Measurements from ENCODE around the gene KIDINS220.
A peak's percentile ranks its signal among the peaks of the same experiment; 100 is the strongest.

Gene KIDINS220

DNA sequence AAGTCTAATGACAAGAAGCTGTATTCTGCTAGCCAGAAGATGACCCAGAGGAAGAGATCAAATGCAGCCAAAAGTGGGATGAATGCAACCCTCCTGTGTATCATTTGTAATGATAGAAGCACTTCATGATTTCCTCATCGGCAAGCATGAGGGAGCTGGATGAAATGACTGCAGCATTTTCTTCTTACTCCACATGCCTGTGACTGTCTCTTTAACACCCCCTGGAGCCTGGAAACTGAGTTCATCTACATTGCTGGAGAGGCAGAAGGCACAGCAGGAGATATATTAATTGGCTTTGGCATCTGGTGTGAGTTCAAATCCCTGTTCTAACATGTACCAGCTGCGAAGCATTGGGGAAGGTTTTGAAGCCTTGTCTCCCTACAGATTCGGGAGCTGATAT lies 117.9 kb downstream of the KIDINS220 start:
- H3K79me1 ChIP-seq (replicated peaks; ENCODE audit: low read length, poor library complexity, severe bottlenecking), result no peaks in the 10 kb centered on the region
- no peak overlapping the region for H3K4ac ChIP-seq (ENCODE audit: low read depth in 1 of 2, low read length in 2 of 2)
- H4K91ac ChIP-seq (ENCODE audit: low read length), result no peak overlapping the region
- H2AFZ ChIP-seq (ENCODE audit: low read depth, low read length), result no peak overlapping the region
- H3K4me3 ChIP-seq (ENCODE audit: insufficient read depth in 1 of 2, low read depth in 1 of 2, low read length in 2 of 2), result no peak overlapping the region
- no peaks in the 10 kb centered on the region for H3K27me3 ChIP-seq (ENCODE audit: control insufficient read depth in 1 of 2, insufficient read depth in 1 of 2, low read length in 2 of 2)
- no peak overlapping the region for H4K8ac ChIP-seq (ENCODE audit: low read length)
- H2AK5ac ChIP-seq (ENCODE audit: low read length, severe bottlenecking), result no peak overlapping the region
- 95% methylated on average over 3 of the region's 3 CpGs for WGBS
- H3K9me3 ChIP-seq (ENCODE audit: control insufficient read depth, low read length), result peaks cover 3% of the 10 kb centered on the region
- H3K9ac ChIP-seq (ENCODE audit: low read length), result peak overlapping the region; percentile 51
- H3K18ac ChIP-seq (ENCODE audit: low read depth in 1 of 2, low read length in 2 of 2), result no peak overlapping the region
- no peak overlapping the region for H2BK12ac ChIP-seq (ENCODE audit: low read length in 2 of 2)
- no peaks in the 10 kb centered on the region for H3K36me3 ChIP-seq (ENCODE audit: control insufficient read depth in 1 of 2, insufficient read depth in 2 of 2, low read depth in 1 of 2, low read length in 2 of 2)
- no peak overlapping the region for H2BK120ac ChIP-seq (ENCODE audit: low read depth, low read length)
- no peak overlapping the region for H3K4me2 ChIP-seq (ENCODE audit: low read length, poor library complexity, severe bottlenecking)
- no peak overlapping the region for H3K27ac ChIP-seq (ENCODE audit: low read length, poor library complexity, severe bottlenecking)
- H2BK5ac ChIP-seq (ENCODE audit: low read depth, low read length, poor library complexity, severe bottlenecking), result no peak overlapping the region
- H3K14ac ChIP-seq (ENCODE audit: low read length in 2 of 2), result no peak overlapping the region
- peaks cover 5% of the 10 kb centered on the region for H3K4me1 ChIP-seq (ENCODE audit: control insufficient read depth, insufficient read depth, low read depth, low read length)
- no peak overlapping the region for H3K23ac ChIP-seq (ENCODE audit: low read length in 2 of 2)
- no peak overlapping the region for H2BK15ac ChIP-seq (ENCODE audit: low read depth, poor library complexity, severe bottlenecking)
- DNase-seq, result no peak

DNA sequence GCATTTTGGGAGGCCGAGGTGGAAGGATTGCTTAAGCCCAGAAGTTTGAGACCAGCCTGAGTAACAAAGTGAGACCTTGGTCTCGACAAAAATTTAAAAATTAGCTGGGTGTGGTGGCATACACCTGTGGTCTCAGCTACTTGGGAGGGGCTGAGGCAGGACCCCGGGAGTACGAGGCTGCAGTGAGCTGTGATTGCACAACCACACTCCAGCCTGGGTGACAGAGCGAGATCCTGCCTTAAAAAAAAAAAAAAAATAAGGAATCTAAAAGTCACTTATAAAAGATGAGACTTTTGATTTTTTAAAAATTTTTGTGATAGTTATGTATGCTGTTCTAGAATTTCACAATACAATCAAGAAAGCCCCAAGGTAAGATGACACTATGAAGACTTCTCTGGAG lies 122.4 kb downstream of the KIDINS220 start:
- WGBS, result 92% methylated on average over 4 of the region's 5 CpGs
- no peak overlapping the region for H2AFZ ChIP-seq (ENCODE audit: low read depth, low read length)
- no peak overlapping the region for H2BK15ac ChIP-seq (ENCODE audit: low read depth, poor library complexity, severe bottlenecking)
- no peaks in the 10 kb centered on the region for H3K4me1 ChIP-seq (ENCODE audit: control insufficient read depth, insufficient read depth, low read depth, low read length)
- no peak for DNase-seq
- H3K36me3 ChIP-seq (ENCODE audit: control insufficient read depth in 1 of 2, insufficient read depth in 2 of 2, low read depth in 1 of 2, low read length in 2 of 2), result no peaks in the 10 kb centered on the region
- H3K23ac ChIP-seq (ENCODE audit: low read length in 2 of 2), result no peak overlapping the region
- no peak overlapping the region for H4K8ac ChIP-seq (ENCODE audit: low read length)
- no peak overlapping the region for H2BK120ac ChIP-seq (ENCODE audit: low read depth, low read length)
- no peaks in the 10 kb centered on the region for H3K27me3 ChIP-seq (ENCODE audit: control insufficient read depth in 1 of 2, insufficient read depth in 1 of 2, low read length in 2 of 2)
- no peaks in the 10 kb centered on the region for H3K79me1 ChIP-seq (replicated peaks; ENCODE audit: low read length, poor library complexity, severe bottlenecking)
- H3K4me3 ChIP-seq (ENCODE audit: insufficient read depth in 1 of 2, low read depth in 1 of 2, low read length in 2 of 2), result no peak overlapping the region
- no peak overlapping the region for H2AK5ac ChIP-seq (ENCODE audit: low read length, severe bottlenecking)
- H3K9ac ChIP-seq (ENCODE audit: low read length), result no peak overlapping the region
- no peak overlapping the region for H3K18ac ChIP-seq (ENCODE audit: low read depth in 1 of 2, low read length in 2 of 2)
- no peak overlapping the region for H3K27ac ChIP-seq (ENCODE audit: low read length, poor library complexity, severe bottlenecking)
- H3K9me3 ChIP-seq (ENCODE audit: control insufficient read depth, low read length), result peaks cover 3% of the 10 kb centered on the region
- H4K91ac ChIP-seq (ENCODE audit: low read length), result no peak overlapping the region
- no peak overlapping the region for H3K4ac ChIP-seq (ENCODE audit: low read depth in 1 of 2, low read length in 2 of 2)
- no peak overlapping the region for H2BK5ac ChIP-seq (ENCODE audit: low read depth, low read length, poor library complexity, severe bottlenecking)
- no peak overlapping the region for H3K14ac ChIP-seq (ENCODE audit: low read length in 2 of 2)
- H2BK12ac ChIP-seq (ENCODE audit: low read length in 2 of 2), result no peak overlapping the region
- H3K4me2 ChIP-seq (ENCODE audit: low read length, poor library complexity, severe bottlenecking), result no peak overlapping the region

DNA sequence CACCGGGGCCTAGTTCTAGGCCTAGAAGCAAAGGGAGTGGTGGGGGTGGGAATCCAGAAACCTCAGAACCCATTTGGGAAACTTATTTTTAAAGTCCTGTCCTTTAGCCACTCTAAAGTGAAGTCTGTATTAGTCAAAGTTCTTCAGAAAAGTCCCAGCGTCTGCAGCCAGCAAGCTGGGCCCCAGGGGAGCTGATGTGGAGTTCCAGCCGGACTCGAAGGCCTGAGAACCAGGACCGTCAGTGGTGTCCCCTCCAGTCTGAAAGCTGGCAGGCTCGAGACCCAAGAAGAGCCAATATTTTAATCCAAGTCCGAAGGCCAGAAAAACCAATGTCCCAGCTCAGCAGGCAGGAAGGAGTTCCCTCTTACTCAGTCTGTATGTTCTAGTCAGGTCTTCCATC lies 123.1 kb downstream of the KIDINS220 start:
- H3K9me3 ChIP-seq (ENCODE audit: control insufficient read depth, low read length), result peaks cover 3% of the 10 kb centered on the region
- no peak overlapping the region for H2BK120ac ChIP-seq (ENCODE audit: low read depth, low read length)
- H2BK5ac ChIP-seq (ENCODE audit: low read depth, low read length, poor library complexity, severe bottlenecking), result no peak overlapping the region
- H3K79me1 ChIP-seq (replicated peaks; ENCODE audit: low read length, poor library complexity, severe bottlenecking), result no peaks in the 10 kb centered on the region
- no peaks in the 10 kb centered on the region for H3K36me3 ChIP-seq (ENCODE audit: control insufficient read depth in 1 of 2, insufficient read depth in 2 of 2, low read depth in 1 of 2, low read length in 2 of 2)
- H3K14ac ChIP-seq (ENCODE audit: low read length in 2 of 2), result no peak overlapping the region
- no peak overlapping the region for H2BK15ac ChIP-seq (ENCODE audit: low read depth, poor library complexity, severe bottlenecking)
- DNase-seq, result no peak
- no peak overlapping the region for H3K4ac ChIP-seq (ENCODE audit: low read depth in 1 of 2, low read length in 2 of 2)
- H4K8ac ChIP-seq (ENCODE audit: low read length), result no peak overlapping the region
- whole genome bisulfite sequencing, result 80% methylated on average over 7 of the region's 7 CpGs
- no peak overlapping the region for H3K4me3 ChIP-seq (ENCODE audit: insufficient read depth in 1 of 2, low read depth in 1 of 2, low read length in 2 of 2)
- no peak overlapping the region for H4K91ac ChIP-seq (ENCODE audit: low read length)
- no peak overlapping the region for H3K23ac ChIP-seq (ENCODE audit: low read length in 2 of 2)
- no peak overlapping the region for H3K27ac ChIP-seq (ENCODE audit: low read length, poor library complexity, severe bottlenecking)
- no peak overlapping the region for H2AK5ac ChIP-seq (ENCODE audit: low read length, severe bottlenecking)
- H3K4me2 ChIP-seq (ENCODE audit: low read length, poor library complexity, severe bottlenecking), result no peak overlapping the region
- no peak overlapping the region for H3K9ac ChIP-seq (ENCODE audit: low read length)
- no peak overlapping the region for H3K18ac ChIP-seq (ENCODE audit: low read depth in 1 of 2, low read length in 2 of 2)
- no peaks in the 10 kb centered on the region for H3K27me3 ChIP-seq (ENCODE audit: control insufficient read depth in 1 of 2, insufficient read depth in 1 of 2, low read length in 2 of 2)
- no peaks in the 10 kb centered on the region for H3K4me1 ChIP-seq (ENCODE audit: control insufficient read depth, insufficient read depth, low read depth, low read length)
- H2BK12ac ChIP-seq (ENCODE audit: low read length in 2 of 2), result no peak overlapping the region
- H2AFZ ChIP-seq (ENCODE audit: low read depth, low read length), result no peak overlapping the region

DNA sequence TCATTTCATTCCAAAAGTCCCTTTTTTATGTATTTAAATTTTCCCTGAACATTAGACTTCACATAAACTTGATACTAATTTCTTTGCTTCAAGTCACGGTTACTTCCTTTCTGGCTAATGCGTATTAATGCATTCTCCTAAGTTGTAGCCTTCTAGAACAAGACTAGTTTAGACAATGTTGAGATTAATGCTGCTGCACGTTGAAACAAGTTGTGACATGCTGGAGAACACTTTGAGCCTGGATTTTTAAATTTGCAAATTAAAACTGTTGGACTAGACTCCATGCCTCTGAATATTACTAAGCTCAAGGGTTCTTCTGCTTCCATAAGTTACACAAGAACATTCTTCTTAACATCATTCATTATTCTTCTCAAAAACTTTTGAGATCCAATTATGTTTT lies 126.5 kb downstream of the KIDINS220 start:
- no peak overlapping the region for H2BK5ac ChIP-seq (ENCODE audit: low read depth, low read length, poor library complexity, severe bottlenecking)
- no peak for DNase-seq
- H2BK12ac ChIP-seq (ENCODE audit: low read length in 2 of 2), result no peak overlapping the region
- H3K18ac ChIP-seq (ENCODE audit: low read depth in 1 of 2, low read length in 2 of 2), result no peak overlapping the region
- H3K14ac ChIP-seq (ENCODE audit: low read length in 2 of 2), result no peak overlapping the region
- no peak overlapping the region for H3K4me2 ChIP-seq (ENCODE audit: low read length, poor library complexity, severe bottlenecking)
- no peak overlapping the region for H2AFZ ChIP-seq (ENCODE audit: low read depth, low read length)
- H3K27ac ChIP-seq (ENCODE audit: low read length, poor library complexity, severe bottlenecking), result no peak overlapping the region
- H3K4ac ChIP-seq (ENCODE audit: low read depth in 1 of 2, low read length in 2 of 2), result no peak overlapping the region
- H3K23ac ChIP-seq (ENCODE audit: low read length in 2 of 2), result no peak overlapping the region
- WGBS, result 86% methylated on average over 3 of the region's 3 CpGs
- H3K79me1 ChIP-seq (replicated peaks; ENCODE audit: low read length, poor library complexity, severe bottlenecking), result no peaks in the 10 kb centered on the region
- H3K4me3 ChIP-seq (ENCODE audit: insufficient read depth in 1 of 2, low read depth in 1 of 2, low read length in 2 of 2), result no peak overlapping the region
- no peak overlapping the region for H3K9ac ChIP-seq (ENCODE audit: low read length)
- no peaks in the 10 kb centered on the region for H3K36me3 ChIP-seq (ENCODE audit: control insufficient read depth in 1 of 2, insufficient read depth in 2 of 2, low read depth in 1 of 2, low read length in 2 of 2)
- no peaks in the 10 kb centered on the region for H3K9me3 ChIP-seq (ENCODE audit: control insufficient read depth, low read length)
- H3K27me3 ChIP-seq (ENCODE audit: control insufficient read depth in 1 of 2, insufficient read depth in 1 of 2, low read length in 2 of 2), result no peaks in the 10 kb centered on the region
- H4K8ac ChIP-seq (ENCODE audit: low read length), result no peak overlapping the region
- no peaks in the 10 kb centered on the region for H3K4me1 ChIP-seq (ENCODE audit: control insufficient read depth, insufficient read depth, low read depth, low read length)
- no peak overlapping the region for H2BK120ac ChIP-seq (ENCODE audit: low read depth, low read length)
- H4K91ac ChIP-seq (ENCODE audit: low read length), result no peak overlapping the region
- no peak overlapping the region for H2BK15ac ChIP-seq (ENCODE audit: low read depth, poor library complexity, severe bottlenecking)
- H2AK5ac ChIP-seq (ENCODE audit: low read length, severe bottlenecking), result no peak overlapping the region
